Measurements from ENCODE around the gene CCDC142. TPM values are rescaled to one million over a fixed set of nuclear protein-coding genes. Genes with fewer than 3 reads are reported as not detected.

Gene CCDC142
- total RNA-seq, 1 experiment from 2014 or later, result 24.2 TPM

GRCh38 chr2:74510272-74510671 lies 27.5 kb upstream of the CCDC142 start:
- H3K36me3 ChIP-seq (ENCODE audit: control insufficient read depth, insufficient read depth, low read length), result peaks cover 4% of the 10 kb centered on the region; the same call in 1 of the 2 replicates
- BruUV-seq (replicated peaks), result no TSS peak
- no peak for ATAC-seq
- DNase-seq (ENCODE audit: low read depth, low spot score), result no peak
- H3K27me3 ChIP-seq (ENCODE audit: control insufficient read depth, insufficient read depth, low read length), result no peaks in the 10 kb centered on the region
- no peak overlapping the region for H3K27ac ChIP-seq (ENCODE audit: low read length)
- ChIA-PET POLR2A (interaction anchor here (0.6 to 0.7 kb wide), 3 partner anchors 8 to 27 kb away, joined by 3 to 6 read pairs (median 3); partner anchors contain the start of genes CCDC142 and TTC31), CTCF (interaction anchor here (0.6 kb wide), 1 partner anchor 67 kb away, joined by 4 read pairs; no protein-coding TSS in a partner anchor)
- TF ChIP-seq TCF7L2 (IDR thresholded peaks at IDR 0.05; ENCODE audit: low read depth, low read length), result no peak
- no peak for TF ChIP-seq CTCF (IDR thresholded peaks at IDR 0.05)
- no peak for TF ChIP-seq SIN3A (IDR thresholded peaks at IDR 0.05; ENCODE audit: borderline replicate concordance, insufficient read depth, low read depth, low read length)
- no peak for TF ChIP-seq POLR2AphosphoS5 (IDR thresholded peaks at IDR 0.05; ENCODE audit: low read depth, low read length)
- TF ChIP-seq REST (IDR thresholded peaks at IDR 0.05; ENCODE audit: insufficient read depth in 1 of 2, low read depth in 2 of 2, low read length in 1 of 2), result no peak
- peaks cover 11% of the 10 kb centered on the region for H3K4me1 ChIP-seq (ENCODE audit: control insufficient read depth, insufficient read depth, low read length)
- no peak overlapping the region for H3K4me3 ChIP-seq (ENCODE audit: low read depth in 2 of 2, low read length in 2 of 2)
- no peaks in the 10 kb centered on the region for H3K9me3 ChIP-seq (ENCODE audit: control insufficient read depth, insufficient read depth, low read depth, low read length)
- intact Hi-C loops (cut with micrococcal nuclease; ENCODE audit: unreplicated experiment) (no loop called here), in situ Hi-C loops (cut with HindIII; ENCODE audit: low pct_unique_long_range_greater_than_20kb, low sequenced_read_pairs) (no loop called here)

- Histone ChIP-seq H3K36me3 (ENCODE audit: control insufficient read depth, insufficient read depth, low read length) (peaks cover 4% of the 10 kb centered on the region), H3K27me3 (ENCODE audit: control insufficient read depth, insufficient read depth, low read length) (no peaks in the 10 kb centered on the region), H3K9me3 (ENCODE audit: control insufficient read depth, insufficient read depth, low read depth, low read length) (no peaks in the 10 kb centered on the region), H3K27ac (ENCODE audit: low read length) (peak overlapping the region; percentile 98), H3K4me3 (ENCODE audit: low read depth in 2 of 2, low read length in 2 of 2) (peak overlapping the region; percentile 86 to 94), H3K4me1 (ENCODE audit: control insufficient read depth, insufficient read depth, low read length) (peaks cover 25% of the 10 kb centered on the region)
- TF ChIP-seq POLR2AphosphoS5 (IDR thresholded peaks at IDR 0.05; ENCODE audit: low read depth, low read length), result no peak
- TF ChIP-seq REST (IDR thresholded peaks at IDR 0.05; ENCODE audit: insufficient read depth in 1 of 2, low read depth in 2 of 2, low read length in 1 of 2), result no peak
- TF ChIP-seq TCF7L2 (IDR thresholded peaks at IDR 0.05; ENCODE audit: low read depth, low read length), result no peak
- TF ChIP-seq SIN3A (IDR thresholded peaks at IDR 0.05; ENCODE audit: borderline replicate concordance, insufficient read depth, low read depth, low read length), result no peak
- no peak for TF ChIP-seq CTCF (IDR thresholded peaks at IDR 0.05)
- CTCF ChIA-PET, result no interaction called here
- in situ Hi-C loops (cut with HindIII; ENCODE audit: low pct_unique_long_range_greater_than_20kb, low sequenced_read_pairs), result no loop called here
- intact Hi-C loops (cut with micrococcal nuclease; ENCODE audit: unreplicated experiment), result loop anchor here (10.0 kb wide), 1 partner anchor 77 kb away; no protein-coding TSS in a partner anchor
- ATAC-seq (peak; percentile 20; the same call in 1 of the 2 replicates), DNase-seq (ENCODE audit: low read depth, low spot score) (no peak)
- POLR2A ChIA-PET, result no interaction called here
- no TSS peak for BruUV-seq (replicated peaks)
Measured at GRCh38 chr2:74507926-74508520, 25.2 kb upstream of the CCDC142 start.
